Loucy (cell line): Measurements from ENCODE around the gene MYOM1.

Experiments used
- H2AFZ ChIP-seq: fragments of 200-600 bp; sonication (generic); 2 replicates; pipeline ENCODE4 v1.6.0; 2016; ENCODE audit warnings: antibody characterized with exemption, mild to moderate bottlenecking, low read length, moderate library complexity
- H3F3A ChIP-seq: fragments of 200-600 bp; 2 replicates; pipeline ENCODE4 v1.6.0; 2016; ENCODE audit warnings: antibody characterized with exemption, low read depth, mild to moderate bottlenecking
- H3K27me3 ChIP-seq: fragments of 200-600 bp; sonication (generic); 2 replicates; pipeline ENCODE4 v1.6.1; 2014; ENCODE audit warnings: low read length, mild to moderate bottlenecking; ENCODE audit not compliant: insufficient read depth, poor library complexity, severe bottlenecking
- H3K36me3 ChIP-seq: fragments of 200-600 bp; sonication (generic); 2 replicates; pipeline ENCODE4 v1.6.1; 2016; ENCODE audit warnings: low read length; ENCODE audit not compliant: insufficient read depth
- H3K4me1 ChIP-seq: fragments of 200-600 bp; sonication (generic); 2 replicates; pipeline ENCODE4 v1.5.1; 2014; ENCODE audit warnings: low read length, mild to moderate bottlenecking; ENCODE audit not compliant: insufficient read depth, poor library complexity, severe bottlenecking
- H3K4me2 ChIP-seq: fragments of 200-600 bp; sonication (generic); 2 replicates; pipeline ENCODE4 v1.6.0; 2014; ENCODE audit warnings: antibody characterized with exemption, low read length, low read depth, mild to moderate bottlenecking; ENCODE audit not compliant: poor library complexity, severe bottlenecking
- H3K4me3 ChIP-seq: fragments of 200-600 bp; sonication (generic); 2 replicates; pipeline ENCODE4 v1.5.1; 2014; ENCODE audit warnings: low read length, mild to moderate bottlenecking, mixed read lengths; ENCODE audit not compliant: poor library complexity, severe bottlenecking
- H3K79me2 ChIP-seq: fragments of 200-600 bp; sonication (generic); 2 replicates; pipeline ENCODE4 v1.6.1; 2014; ENCODE audit warnings: low read length; ENCODE audit not compliant: insufficient read depth
- H3K9ac ChIP-seq: fragments of 200-600 bp; sonication (generic); 2 replicates; pipeline ENCODE4 v1.6.0; 2014; ENCODE audit warnings: mild to moderate bottlenecking, low read depth, low read length, moderate library complexity; ENCODE audit not compliant: poor library complexity, severe bottlenecking
- H3K9me2 ChIP-seq: fragments of 200-600 bp; sonication (generic); replicated peaks from 2 replicates; pipeline ENCODE4 v1.6.1; 2016; ENCODE audit warnings: low read depth, low read length, mixed read lengths
- H3K9me3 ChIP-seq: fragments of 200-600 bp; sonication (generic); 2 replicates; pipeline ENCODE4 v1.6.1; 2014; ENCODE audit warnings: mild to moderate bottlenecking, antibody characterized with exemption, low read length, low read depth; ENCODE audit not compliant: insufficient read depth
- H4K20me1 ChIP-seq: fragments of 200-600 bp; sonication (generic); 2 replicates; pipeline ENCODE4 v1.6.0; 2014; ENCODE audit warnings: antibody characterized with exemption, low read length, mild to moderate bottlenecking; ENCODE audit not compliant: insufficient read depth, poor library complexity, severe bottlenecking
- EZH2phosphoT487 ChIP-seq: fragments of 200-600 bp; IDR thresholded peaks from 2 replicates; pipeline ENCODE4 v1.6.1; 2018; ENCODE audit warnings: antibody characterized with exemption, mild to moderate bottlenecking, moderate library complexity, borderline replicate concordance
- TF ChIP-seq, protein P1 (sequence below): fragments of 200-600 bp; sonication (generic); conservative IDR thresholded peaks from 2 replicates; pipeline ENCODE4 v1.5.1; 2014; ENCODE audit warnings: mild to moderate bottlenecking, antibody characterized with exemption, low read length

Gene MYOM1

DNA sequence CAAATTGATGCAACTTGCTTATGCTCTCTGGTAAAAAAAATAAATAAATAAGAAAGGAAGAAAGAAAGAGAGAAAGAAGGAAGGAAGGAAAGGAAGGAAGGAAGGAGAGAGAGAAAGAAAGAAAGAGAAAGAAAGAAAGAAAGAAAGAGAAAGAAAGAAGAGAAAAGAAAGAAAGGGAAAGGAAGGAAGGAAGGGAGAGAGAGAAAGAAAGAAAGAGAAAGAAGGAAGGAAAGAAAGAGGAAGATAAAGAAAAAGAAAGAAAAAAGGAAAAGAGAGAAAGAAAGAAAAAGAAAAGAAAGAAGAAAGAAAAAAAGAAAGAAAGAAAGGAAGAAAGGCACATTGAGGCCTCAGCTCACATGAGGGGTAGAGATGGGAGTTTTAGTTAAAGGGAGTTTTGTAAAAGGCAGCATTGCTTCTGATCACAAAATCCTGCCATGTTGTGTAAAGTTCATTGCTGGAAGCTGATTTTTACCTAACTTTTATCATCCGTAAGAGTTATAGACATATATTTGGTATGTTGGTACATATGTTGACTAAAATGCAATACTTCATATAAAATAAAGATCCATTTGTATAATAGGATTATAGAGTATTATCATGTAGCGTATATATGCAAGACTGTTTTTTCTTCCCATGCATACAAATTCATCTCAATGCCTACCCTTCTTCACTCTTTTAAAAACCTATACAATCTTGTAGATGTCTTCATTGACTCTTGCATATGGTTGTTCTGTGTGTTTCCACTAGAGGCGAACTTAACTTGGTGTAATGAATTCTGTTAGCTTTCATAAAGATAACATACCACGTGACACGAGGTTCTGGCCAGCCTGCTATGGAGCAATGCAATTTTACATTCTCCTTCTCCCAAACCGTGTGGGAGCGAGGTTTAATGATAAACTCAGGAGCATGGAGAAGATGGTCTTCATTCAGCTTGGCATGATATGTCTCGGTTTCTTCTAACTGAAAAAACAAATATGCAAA, 32.8 kb downstream of the MYOM1 start:
- no peak overlapping the region for H2AFZ ChIP-seq
- H3K79me2 ChIP-seq: no peaks in the 10 kb centered on the region
- H3K9me3 ChIP-seq: no peaks in the 10 kb centered on the region
- TF ChIP-seq, protein P1, sequence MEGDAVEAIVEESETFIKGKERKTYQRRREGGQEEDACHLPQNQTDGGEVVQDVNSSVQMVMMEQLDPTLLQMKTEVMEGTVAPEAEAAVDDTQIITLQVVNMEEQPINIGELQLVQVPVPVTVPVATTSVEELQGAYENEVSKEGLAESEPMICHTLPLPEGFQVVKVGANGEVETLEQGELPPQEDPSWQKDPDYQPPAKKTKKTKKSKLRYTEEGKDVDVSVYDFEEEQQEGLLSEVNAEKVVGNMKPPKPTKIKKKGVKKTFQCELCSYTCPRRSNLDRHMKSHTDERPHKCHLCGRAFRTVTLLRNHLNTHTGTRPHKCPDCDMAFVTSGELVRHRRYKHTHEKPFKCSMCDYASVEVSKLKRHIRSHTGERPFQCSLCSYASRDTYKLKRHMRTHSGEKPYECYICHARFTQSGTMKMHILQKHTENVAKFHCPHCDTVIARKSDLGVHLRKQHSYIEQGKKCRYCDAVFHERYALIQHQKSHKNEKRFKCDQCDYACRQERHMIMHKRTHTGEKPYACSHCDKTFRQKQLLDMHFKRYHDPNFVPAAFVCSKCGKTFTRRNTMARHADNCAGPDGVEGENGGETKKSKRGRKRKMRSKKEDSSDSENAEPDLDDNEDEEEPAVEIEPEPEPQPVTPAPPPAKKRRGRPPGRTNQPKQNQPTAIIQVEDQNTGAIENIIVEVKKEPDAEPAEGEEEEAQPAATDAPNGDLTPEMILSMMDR: peak; percentile 36
- TF ChIP-seq EZH2phosphoT487: no peak
- no peaks in the 10 kb centered on the region for H3K36me3 ChIP-seq
- H3K9me2 ChIP-seq: no peaks in the 10 kb centered on the region
- no peak overlapping the region for H3K4me3 ChIP-seq
- no peaks in the 10 kb centered on the region for H4K20me1 ChIP-seq
- H3F3A ChIP-seq: no peaks in the 10 kb centered on the region
- H3K27me3 ChIP-seq: no peaks in the 10 kb centered on the region
- H3K4me2 ChIP-seq: no peak overlapping the region
- no peak overlapping the region for H3K9ac ChIP-seq
- H3K4me1 ChIP-seq: no peaks in the 10 kb centered on the region

DNA sequence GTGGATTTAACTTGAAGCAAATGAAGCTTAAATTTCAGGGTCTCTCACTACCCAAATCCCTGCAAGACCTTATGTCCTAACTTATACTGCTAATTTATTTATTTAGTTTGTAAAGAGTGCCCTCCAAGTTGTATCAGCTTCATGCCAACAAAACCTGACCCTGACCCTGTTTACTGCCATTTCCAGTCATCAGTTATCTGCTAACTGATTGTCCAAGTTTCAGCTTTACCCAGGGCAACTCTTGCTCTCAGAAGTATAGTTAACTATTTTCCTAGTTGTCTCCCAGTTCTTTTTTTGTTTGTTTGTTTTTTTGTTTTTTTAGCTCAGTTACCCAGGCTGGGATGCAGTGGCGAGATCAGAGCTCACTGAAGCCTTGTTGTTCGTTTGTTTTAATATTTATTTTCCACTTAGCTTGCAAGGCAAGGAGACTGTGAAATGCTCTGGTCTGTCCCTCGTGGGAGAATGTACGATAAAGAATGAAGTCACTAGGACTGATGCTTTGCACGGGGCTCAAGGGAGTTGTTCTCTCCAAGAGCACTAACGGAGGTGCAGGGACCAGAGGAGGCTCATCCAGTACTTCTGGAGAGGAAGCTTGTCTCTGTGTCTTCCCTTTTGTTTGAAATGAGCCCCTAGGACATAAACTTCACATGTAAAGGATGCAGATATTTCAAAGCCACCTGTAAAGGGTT, 35.3 kb downstream of the MYOM1 start:
- Histone ChIP-seq H3K9ac (no peak overlapping the region), H3K4me1 (no peaks in the 10 kb centered on the region), H3K4me3 (no peak overlapping the region), H4K20me1 (no peaks in the 10 kb centered on the region), H3K9me3 (no peaks in the 10 kb centered on the region), H3K27me3 (no peaks in the 10 kb centered on the region), H3F3A (no peaks in the 10 kb centered on the region), H2AFZ (no peak overlapping the region), H3K4me2 (no peak overlapping the region), H3K36me3 (no peaks in the 10 kb centered on the region), H3K9me2 (no peaks in the 10 kb centered on the region), H3K79me2 (no peaks in the 10 kb centered on the region)
- TF ChIP-seq, protein P1: no peak
- no peak for TF ChIP-seq EZH2phosphoT487

DNA sequence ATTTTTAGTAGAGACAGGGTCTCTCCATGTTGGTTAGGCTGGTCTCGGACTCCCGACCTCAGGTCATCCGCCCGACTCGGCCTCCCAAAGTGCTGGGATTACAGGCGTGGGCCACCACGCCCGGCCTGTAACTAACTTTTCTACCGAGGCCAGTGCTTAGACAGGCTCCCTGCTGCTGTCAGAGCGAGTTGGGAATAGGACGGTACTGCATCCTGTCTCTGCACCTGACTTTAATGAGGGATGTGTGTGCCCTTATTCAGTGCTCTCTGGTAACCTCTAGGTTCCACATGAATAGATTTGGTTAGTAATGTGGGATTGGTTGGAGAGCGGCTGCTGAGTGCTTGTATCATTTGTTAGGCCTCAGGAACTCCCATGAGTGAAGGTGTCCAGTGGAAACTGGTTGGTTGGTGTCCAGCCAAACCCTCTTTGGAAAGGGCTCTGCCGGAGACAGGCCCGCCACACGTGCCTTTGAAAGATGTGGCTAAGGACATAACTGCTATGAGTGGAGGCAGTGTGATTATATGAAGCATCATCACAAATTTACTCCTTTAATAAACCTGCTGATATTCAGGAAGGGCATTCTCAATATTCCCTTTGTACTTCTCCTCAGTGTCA, 36.6 kb downstream of the MYOM1 start:
- H3K27me3 ChIP-seq: no peaks in the 10 kb centered on the region
- H3F3A ChIP-seq: no peaks in the 10 kb centered on the region
- no peaks in the 10 kb centered on the region for H3K79me2 ChIP-seq
- H3K4me3 ChIP-seq: no peak overlapping the region
- H3K9me3 ChIP-seq: no peaks in the 10 kb centered on the region
- no peaks in the 10 kb centered on the region for H3K9me2 ChIP-seq
- H2AFZ ChIP-seq: no peak overlapping the region
- H3K4me1 ChIP-seq: no peaks in the 10 kb centered on the region
- H3K9ac ChIP-seq: no peak overlapping the region
- no peak overlapping the region for H3K4me2 ChIP-seq
- no peaks in the 10 kb centered on the region for H3K36me3 ChIP-seq
- no peak for TF ChIP-seq EZH2phosphoT487
- TF ChIP-seq, protein P1: no peak
- H4K20me1 ChIP-seq: no peaks in the 10 kb centered on the region
